OCI-LY1 (cell line): ENCODE measurements around the gene SDCCAG8.

Experiments used
- H2AFZ ChIP-seq: fragments of 200-600 bp; sonication (generic), shearing (Covaris generic); 2 replicates; pipeline ENCODE4 v1.6.0; 2014; ENCODE audit warnings: antibody characterized with exemption, mild to moderate bottlenecking, low read length
- H3F3A ChIP-seq: fragments of 200-600 bp; sonication (generic), shearing (Covaris generic); 2 replicates; pipeline ENCODE4 v1.6.0; 2014; ENCODE audit warnings: mild to moderate bottlenecking, antibody characterized with exemption, low read length, moderate library complexity; ENCODE audit not compliant: insufficient read depth
- H3K27ac ChIP-seq: fragments of 200-600 bp; sonication (generic); 2 replicates; pipeline ENCODE4 v1.5.1; 2014; ENCODE audit warnings: low read length, mixed run types, mild to moderate bottlenecking, low read depth; ENCODE audit not compliant: poor library complexity, severe bottlenecking
- H3K27me3 ChIP-seq: fragments of 200-600 bp; sonication (generic); 2 replicates; pipeline ENCODE4 v1.6.0; 2014; ENCODE audit warnings: antibody characterized with exemption, mild to moderate bottlenecking, low read length, moderate library complexity; ENCODE audit not compliant: insufficient read depth
- H3K36me3 ChIP-seq: fragments of 200-600 bp; sonication (generic); 2 replicates; pipeline ENCODE4 v1.6.1; 2014; ENCODE audit warnings: mild to moderate bottlenecking, antibody characterized with exemption, low read length, moderate library complexity, mixed read lengths; ENCODE audit not compliant: insufficient read depth
- H3K4me1 ChIP-seq: fragments of 200-600 bp; sonication (generic); 2 replicates; pipeline ENCODE4 v1.5.1; 2014; ENCODE audit warnings: mild to moderate bottlenecking, low read length, moderate library complexity; ENCODE audit not compliant: insufficient read depth, severe bottlenecking
- H3K4me2 ChIP-seq: fragments of 200-600 bp; sonication (generic), shearing (Covaris generic); 2 replicates; pipeline ENCODE4 v1.6.1; 2014; ENCODE audit warnings: low read length
- H3K4me3 ChIP-seq: fragments of 200-600 bp; sonication (generic); 2 replicates; pipeline ENCODE4 v1.5.1; 2014; ENCODE audit warnings: low read length, low read depth, mild to moderate bottlenecking, mixed read lengths; ENCODE audit not compliant: poor library complexity, severe bottlenecking
- H3K79me2 ChIP-seq: fragments of 200-600 bp; shearing (Covaris generic); 2 replicates; pipeline ENCODE4 v1.6.1; 2016; ENCODE audit warnings: mixed run types, low read length, mixed read lengths; ENCODE audit not compliant: insufficient read depth
- H3K9ac ChIP-seq: fragments of 200-600 bp; sonication (generic), shearing (Covaris generic); 2 replicates; pipeline ENCODE4 v1.6.1; 2014; ENCODE audit warnings: mild to moderate bottlenecking, low read length, mixed read lengths
- H3K9me2 ChIP-seq: fragments of 200-600 bp; sonication (generic), shearing (Covaris generic); 2 replicates; pipeline ENCODE4 v1.6.1; 2014; ENCODE audit warnings: low read depth, mild to moderate bottlenecking, low read length, mixed read lengths
- H3K9me3 ChIP-seq: fragments of 200-600 bp; shearing (Covaris generic); 2 replicates; pipeline ENCODE4 v1.6.1; 2014; ENCODE audit warnings: low read length, mixed read lengths
- H4K20me1 ChIP-seq: fragments of 200-600 bp; sonication (generic), shearing (Covaris generic); 2 replicates; pipeline ENCODE4 v1.6.0; 2016; ENCODE audit warnings: mild to moderate bottlenecking, low read length; ENCODE audit not compliant: insufficient read depth
- EZH2 ChIP-seq: fragments of 200-600 bp; sonication (generic), shearing (Covaris generic); IDR thresholded peaks from 2 replicates; pipeline ENCODE4 v1.8.0; 2017; ENCODE audit warnings: borderline replicate concordance, mixed run types, mild to moderate bottlenecking, antibody characterized with exemption, low read length, moderate library complexity, mixed read lengths
- TF ChIP-seq, protein P1 (sequence below): fragments of 200-600 bp; sonication (generic), shearing (Covaris generic); IDR thresholded peaks from 2 replicates; pipeline ENCODE4 v1.5.1; 2017; ENCODE audit warnings: mild to moderate bottlenecking, antibody characterized with exemption, low read length, moderate library complexity, mixed read lengths

SDCCAG8 gene

GRCh38 chr1:243267914-243268653 lies 12.2 kb downstream of the SDCCAG8 start:
- H3K4me2 ChIP-seq: peak overlapping the region; percentile 74
- no peaks in the 10 kb centered on the region for H3K9me2 ChIP-seq
- peak overlapping the region; percentile 45; the same call in 1 of the 2 replicates for H3K9ac ChIP-seq

GRCh38 chr1:243268751-243269460 lies 13.1 kb downstream of the SDCCAG8 start:
- Histone ChIP-seq H3K4me3 (peak overlapping the region; percentile 37), H3K9ac (peak overlapping the region; percentile 45; the same call in 1 of the 2 replicates), H2AFZ (0 out of 2 replicates have a peak overlapping the region, but pooled peaks have one; percentile 46), H3K27me3 (no peaks in the 10 kb centered on the region), H3K4me1 (peaks cover 34% of the 10 kb centered on the region), H3F3A (no peaks in the 10 kb centered on the region), H3K36me3 (peaks cover 9% of the 10 kb centered on the region; the same call in 1 of the 2 replicates), H3K9me3 (no peaks in the 10 kb centered on the region), H3K9me2 (no peaks in the 10 kb centered on the region), H4K20me1 (no peaks in the 10 kb centered on the region), H3K79me2 (no peaks in the 10 kb centered on the region; the same call in 1 of the 2 replicates), H3K27ac (peak overlapping the region; percentile 71), H3K4me2 (peak overlapping the region; percentile 74)
- TF ChIP-seq, protein P1, sequence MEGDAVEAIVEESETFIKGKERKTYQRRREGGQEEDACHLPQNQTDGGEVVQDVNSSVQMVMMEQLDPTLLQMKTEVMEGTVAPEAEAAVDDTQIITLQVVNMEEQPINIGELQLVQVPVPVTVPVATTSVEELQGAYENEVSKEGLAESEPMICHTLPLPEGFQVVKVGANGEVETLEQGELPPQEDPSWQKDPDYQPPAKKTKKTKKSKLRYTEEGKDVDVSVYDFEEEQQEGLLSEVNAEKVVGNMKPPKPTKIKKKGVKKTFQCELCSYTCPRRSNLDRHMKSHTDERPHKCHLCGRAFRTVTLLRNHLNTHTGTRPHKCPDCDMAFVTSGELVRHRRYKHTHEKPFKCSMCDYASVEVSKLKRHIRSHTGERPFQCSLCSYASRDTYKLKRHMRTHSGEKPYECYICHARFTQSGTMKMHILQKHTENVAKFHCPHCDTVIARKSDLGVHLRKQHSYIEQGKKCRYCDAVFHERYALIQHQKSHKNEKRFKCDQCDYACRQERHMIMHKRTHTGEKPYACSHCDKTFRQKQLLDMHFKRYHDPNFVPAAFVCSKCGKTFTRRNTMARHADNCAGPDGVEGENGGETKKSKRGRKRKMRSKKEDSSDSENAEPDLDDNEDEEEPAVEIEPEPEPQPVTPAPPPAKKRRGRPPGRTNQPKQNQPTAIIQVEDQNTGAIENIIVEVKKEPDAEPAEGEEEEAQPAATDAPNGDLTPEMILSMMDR: no peak
- no peak for TF ChIP-seq EZH2

More at GRCh38 chr1:243267914-243268653, 12.2 kb downstream of the SDCCAG8 start:
- Histone ChIP-seq H2AFZ (no peak overlapping the region), H3K4me3 (peak overlapping the region; percentile 37), H3K27me3 (no peaks in the 10 kb centered on the region), H3K27ac (peak overlapping the region; percentile 71), H3K79me2 (no peaks in the 10 kb centered on the region; the same call in 1 of the 2 replicates), H3K4me1 (peaks cover 34% of the 10 kb centered on the region), H4K20me1 (no peaks in the 10 kb centered on the region), H3K36me3 (peaks cover under 1% of the 10 kb centered on the region; the same call in 1 of the 2 replicates), H3K9me3 (no peaks in the 10 kb centered on the region), H3F3A (no peaks in the 10 kb centered on the region)
- no peak for TF ChIP-seq EZH2
- TF ChIP-seq, protein P1: no peak

- H2AFZ ChIP-seq: 0 out of 2 replicates have a peak overlapping the region, but pooled peaks have one; percentile 46
- no peaks in the 10 kb centered on the region for H4K20me1 ChIP-seq
- peak overlapping the region; percentile 74 for H3K4me2 ChIP-seq
- peaks cover 34% of the 10 kb centered on the region for H3K4me1 ChIP-seq
- no peaks in the 10 kb centered on the region for H3K9me2 ChIP-seq
- no peaks in the 10 kb centered on the region for H3K27me3 ChIP-seq
- H3F3A ChIP-seq: no peaks in the 10 kb centered on the region
- peak overlapping the region; percentile 71 for H3K27ac ChIP-seq
- peak overlapping the region; percentile 37 for H3K4me3 ChIP-seq
- H3K36me3 ChIP-seq: peaks cover 12% of the 10 kb centered on the region; the same call in 1 of the 2 replicates
- no peak for TF ChIP-seq EZH2
- TF ChIP-seq, protein P1: no peak
- no peaks in the 10 kb centered on the region; the same call in 1 of the 2 replicates for H3K79me2 ChIP-seq
- peak overlapping the region; percentile 45; the same call in 1 of the 2 replicates for H3K9ac ChIP-seq
- H3K9me3 ChIP-seq: no peaks in the 10 kb centered on the region
Measured at GRCh38 chr1:243269461-243269801, 13.6 kb downstream of the SDCCAG8 start.
